CD4-positive, alpha-beta T cell treated with Interleukin-4 for 4 hours (primary cell): Measurements from ENCODE around the gene CACNA1E.

Source experiments
- DNase-seq: peaks from one replicate; pipeline ENCODE4 v3.0.0-alpha.2; 2020

Gene CACNA1E

GRCh38 chr1:181592255-181592859 is 109.0 kb downstream of the CACNA1E start:
- DNase-seq = no peak

GRCh38 chr1:181593042-181593441 is 109.7 kb downstream of the CACNA1E start:
- DNase-seq = no peak

- no peak for DNase-seq
Observed at GRCh38 chr1:181594553-181594952, 111.2 kb downstream of the CACNA1E start.

- DNase-seq = no peak
Observed at GRCh38 chr1:181595234-181595633, 111.9 kb downstream of the CACNA1E start.

GRCh38 chr1:181601186-181601950 is 118.1 kb downstream of the CACNA1E start:
- no peak for DNase-seq

GRCh38 chr1:181603735-181604410 is 120.6 kb downstream of the CACNA1E start:
- DNase-seq = no peak

- no peak for DNase-seq
Observed at GRCh38 chr1:181604482-181605249, 121.3 kb downstream of the CACNA1E start.

GRCh38 chr1:181607524-181607923 is 124.2 kb downstream of the CACNA1E start:
- no peak for DNase-seq

GRCh38 chr1:181608386-181608785 is 125.1 kb downstream of the CACNA1E start:
- DNase-seq = no peak

GRCh38 chr1:181608948-181609347 is 125.6 kb downstream of the CACNA1E start:
- no peak for DNase-seq

GRCh38 chr1:181612100-181612499 is 128.8 kb downstream of the CACNA1E start:
- DNase-seq = no peak

GRCh38 chr1:181618559-181618958 is 135.2 kb downstream of the CACNA1E start:
- no peak for DNase-seq

- no peak for DNase-seq
Observed at GRCh38 chr1:181620183-181620582, 136.9 kb downstream of the CACNA1E start.

- DNase-seq = no peak
Observed at GRCh38 chr1:181623850-181624249, 140.5 kb downstream of the CACNA1E start.

GRCh38 chr1:181626279-181626938 is 143.1 kb downstream of the CACNA1E start:
- no peak for DNase-seq

GRCh38 chr1:181630398-181630797 is 147.1 kb downstream of the CACNA1E start:
- no peak for DNase-seq

GRCh38 chr1:181630838-181631237 is 147.5 kb downstream of the CACNA1E start:
- DNase-seq = no peak

- DNase-seq = no peak
Observed at GRCh38 chr1:181632492-181632891, 149.2 kb downstream of the CACNA1E start.

- DNase-seq = no peak
Observed at GRCh38 chr1:181632960-181633359, 149.6 kb downstream of the CACNA1E start.

- no peak for DNase-seq
Observed at GRCh38 chr1:181635110-181635509, 151.8 kb downstream of the CACNA1E start.

GRCh38 chr1:181637998-181638397 is 154.7 kb downstream of the CACNA1E start:
- no peak for DNase-seq

GRCh38 chr1:181640956-181641355 is 157.6 kb downstream of the CACNA1E start:
- no peak for DNase-seq

- DNase-seq = no peak
Observed at GRCh38 chr1:181643631-181644030, 160.3 kb downstream of the CACNA1E start.
